ENCODE measurements around the gene USHBP1.
A peak's percentile ranks its signal among the peaks of the same experiment; 100 is the strongest.

The USHBP1 gene

DNA sequence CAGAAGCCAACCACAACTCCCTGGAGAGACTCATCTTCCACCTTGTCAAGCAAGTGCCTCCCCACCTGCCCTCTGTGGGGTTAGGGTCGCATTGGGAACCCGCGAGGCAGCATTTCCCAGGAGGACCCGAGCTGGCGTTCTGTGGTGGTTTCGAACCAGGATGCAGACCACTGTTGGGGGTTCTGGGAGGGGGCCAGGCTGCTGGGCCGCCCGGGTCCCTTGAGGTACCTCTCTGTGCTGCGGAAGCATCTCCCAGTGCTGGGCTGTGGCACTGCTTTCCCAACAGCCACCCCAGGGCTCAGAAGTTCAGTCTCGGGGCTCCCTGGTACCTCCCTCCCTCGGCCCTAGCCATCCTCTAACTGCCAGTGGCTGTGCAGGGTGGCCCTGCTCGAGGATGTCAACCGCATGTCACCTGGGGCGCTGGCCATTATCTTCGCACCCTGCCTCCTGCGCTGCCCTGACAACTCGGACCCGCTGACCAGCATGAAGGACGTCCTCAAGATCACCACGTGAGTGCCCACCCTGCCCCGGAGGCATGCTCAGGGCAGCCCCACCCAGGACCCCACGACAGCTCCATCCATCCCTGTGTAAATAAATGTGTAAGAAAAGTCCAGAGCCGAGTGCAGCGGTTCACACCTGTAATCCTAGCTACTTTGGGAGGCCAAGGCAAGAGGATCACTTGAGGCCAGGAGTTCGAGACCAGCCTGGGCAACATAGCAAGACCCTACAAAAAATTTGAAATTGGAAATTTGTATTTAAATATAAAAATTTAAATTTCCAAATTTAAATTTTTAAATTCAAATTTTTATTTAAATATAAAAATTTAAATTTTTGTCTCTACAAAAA is 57.6 kb downstream of the USHBP1 start:
- DNase-seq = no peak

- peak; percentile 71 for DNase-seq
These were observed 59.1 kb downstream of the USHBP1 start for GRCh38 chr19:17205237-17206140.

- no peak for DNase-seq
These were observed 61.8 kb downstream of the USHBP1 start for GRCh38 chr19:17202713-17203112.

DNA sequence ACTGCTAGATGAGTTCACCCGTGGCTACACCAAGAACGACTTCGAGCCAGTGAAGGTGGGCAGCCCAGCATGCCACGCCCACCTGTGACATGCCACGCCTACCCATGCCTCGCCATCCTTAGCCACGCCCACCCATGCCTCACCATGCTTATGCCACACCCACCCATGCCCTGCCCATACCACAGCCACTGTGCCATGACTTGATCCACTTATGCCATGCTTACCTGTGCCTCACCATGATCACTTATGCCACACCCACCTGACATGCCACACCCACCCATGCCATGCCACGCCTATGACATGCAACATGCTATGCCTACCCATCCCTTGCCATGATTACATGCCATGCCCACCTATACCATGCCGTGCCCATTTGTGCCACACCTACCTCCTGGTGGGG is 62.3 kb downstream of the USHBP1 start:
- peak; percentile 57 for DNase-seq

DNA sequence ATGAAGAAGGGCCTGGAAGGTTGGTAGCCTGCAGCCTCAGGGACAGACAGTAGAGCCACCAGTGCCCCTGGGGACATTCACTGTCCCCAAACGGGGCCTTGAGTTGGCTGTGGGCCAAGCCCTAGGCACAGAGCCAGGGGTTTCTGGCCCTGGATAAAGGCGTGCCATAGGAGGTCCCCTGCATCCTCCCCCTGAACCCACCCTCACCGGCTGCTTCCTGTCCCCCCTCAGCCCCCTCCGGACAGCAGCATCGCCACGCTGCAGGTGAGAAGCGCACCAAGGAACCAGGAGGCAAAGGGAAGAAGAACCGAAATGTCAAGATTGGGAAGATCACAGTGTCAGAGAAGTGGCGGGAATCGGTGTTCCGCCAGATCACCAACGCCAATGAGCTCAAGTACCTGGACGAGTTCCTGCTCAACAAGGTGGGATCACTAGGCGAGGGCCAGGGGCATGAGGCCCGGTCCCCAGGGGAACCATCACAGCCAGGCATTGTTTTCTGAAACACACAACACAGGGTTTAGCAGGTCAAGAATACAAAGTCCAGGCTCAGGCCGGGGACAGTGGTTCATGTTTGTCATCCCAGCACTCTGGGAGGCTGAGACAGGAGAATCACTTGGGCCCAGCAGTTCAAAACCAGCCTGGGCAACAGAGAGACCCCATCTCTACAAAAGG is 64.0 kb downstream of the USHBP1 start:
- DNase-seq = no peak
